HL-60/S4 (cell line): Measurements from ENCODE around the gene ZNF710.

Experiments used
- in situ Hi-C: fragments of 300-500 bp; cut with MboI; formaldehyde crosslinking; loops from 2 replicates; pipeline ENCODE4 v1.14.3; 2022; ENCODE audit warnings: low sequenced_read_pairs

ZNF710 gene

GRCh38 chr15:90016721-90017120, 15.6 kb downstream of the ZNF710 start:
- in situ Hi-C loops: no loop called here

- in situ Hi-C loops: no loop called here
These were observed 17.2 kb downstream of the ZNF710 start for GRCh38 chr15:90018216-90018831.

- in situ Hi-C loops: no loop called here
These were observed 18.5 kb downstream of the ZNF710 start for GRCh38 chr15:90019611-90020010.

- in situ Hi-C loops: no loop called here
These were observed 19.1 kb downstream of the ZNF710 start for GRCh38 chr15:90020021-90020735.

GRCh38 chr15:90020936-90021507, 19.9 kb downstream of the ZNF710 start:
- in situ Hi-C loops: no loop called here

GRCh38 chr15:90022345-90022744, 21.2 kb downstream of the ZNF710 start:
- in situ Hi-C loops: no loop called here

GRCh38 chr15:90022905-90023700, 22.0 kb downstream of the ZNF710 start:
- in situ Hi-C loops: no loop called here

GRCh38 chr15:90024406-90024805, 23.3 kb downstream of the ZNF710 start:
- in situ Hi-C loops: no loop called here

GRCh38 chr15:90025489-90026033, 24.4 kb downstream of the ZNF710 start:
- in situ Hi-C loops: no loop called here

- in situ Hi-C loops: no loop called here
These were observed 27.3 kb downstream of the ZNF710 start for GRCh38 chr15:90028376-90028944.

- in situ Hi-C loops: no loop called here
These were observed 27.9 kb downstream of the ZNF710 start for GRCh38 chr15:90029024-90029423.

- in situ Hi-C loops: no loop called here
These were observed 29.3 kb downstream of the ZNF710 start for GRCh38 chr15:90030376-90030775.

GRCh38 chr15:90031231-90031791, 30.2 kb downstream of the ZNF710 start:
- in situ Hi-C loops: no loop called here

GRCh38 chr15:90033006-90033405, 31.9 kb downstream of the ZNF710 start:
- in situ Hi-C loops: no loop called here

- in situ Hi-C loops: no loop called here
These were observed 32.3 kb downstream of the ZNF710 start for GRCh38 chr15:90033448-90033847.

GRCh38 chr15:90035095-90035839, 34.1 kb downstream of the ZNF710 start:
- in situ Hi-C loops: no loop called here

- in situ Hi-C loops: no loop called here
These were observed 34.7 kb downstream of the ZNF710 start for GRCh38 chr15:90035840-90036230.

GRCh38 chr15:90036343-90036742, 35.2 kb downstream of the ZNF710 start:
- in situ Hi-C loops: no loop called here

- in situ Hi-C loops: no loop called here
These were observed 35.8 kb downstream of the ZNF710 start for GRCh38 chr15:90036806-90037510.
